ENCODE data around the gene HYDIN. TPM values are rescaled to one million over a fixed set of nuclear protein-coding genes. Genes with fewer than 3 reads are reported as not detected.
A peak's percentile ranks its signal among the peaks of the same experiment; 100 is the strongest.
"Not testable (repeated sequence)": the region's sequence is repeated elsewhere in the genome, so short reads cannot be mapped to it uniquely, and the experiment has no call there.

Gene HYDIN
- total RNA-seq, 1 experiment from 2014 or later: not detected

GRCh38 chr16:71009440-71010223, 220.9 kb downstream of the HYDIN start:
- H2AFZ ChIP-seq (ENCODE audit: low read depth, low read length, poor library complexity, severe bottlenecking); ATAC-seq; H3K4me1 ChIP-seq (ENCODE audit: control insufficient read depth in 1 of 2, insufficient read depth in 2 of 2, low read length in 2 of 2); H3K27ac ChIP-seq (ENCODE audit: low read depth, low read length); CTCF ChIA-PET; POLR2A ChIA-PET; BruUV-seq (replicated peaks); H4K20me1 ChIP-seq (ENCODE audit: insufficient read depth); RAD21 ChIA-PET (ENCODE audit: low non-redundant PET in 1 of 2, low total read pairs in 2 of 2, uncharacterized antibody in 2 of 2, unreplicated experiment in 2 of 2); H3K36me3 ChIP-seq (ENCODE audit: control insufficient read depth in 1 of 2, insufficient read depth in 2 of 2, low read length in 2 of 2); H3K9ac ChIP-seq (ENCODE audit: low read length); intact Hi-C loops (cut with micrococcal nuclease); H3K27me3 ChIP-seq (ENCODE audit: insufficient read depth, low read length); H3K4me2 ChIP-seq (ENCODE audit: low read length); H3K9me3 ChIP-seq (ENCODE audit: control insufficient read depth in 1 of 2, insufficient read depth in 1 of 2, low read depth in 1 of 2, low read length in 2 of 2); H3K9me2 ChIP-seq (ENCODE audit: insufficient read depth); DNase-seq (ENCODE audit: low read depth, low spot score); H3K4me3 ChIP-seq (replicated peaks in 1 of 2; ENCODE audit: low read depth in 1 of 2, low read length in 2 of 2); H3K79me2 ChIP-seq (ENCODE audit: insufficient read depth, low read length): not testable (repeated sequence)

GRCh38 chr16:71006516-71006915, 224.0 kb downstream of the HYDIN start:
- H4K20me1 ChIP-seq (ENCODE audit: insufficient read depth); RAD21 ChIA-PET (ENCODE audit: low non-redundant PET in 1 of 2, low total read pairs in 2 of 2, uncharacterized antibody in 2 of 2, unreplicated experiment in 2 of 2); BruUV-seq (replicated peaks); intact Hi-C loops (cut with micrococcal nuclease); H3K4me2 ChIP-seq (ENCODE audit: low read length); H3K79me2 ChIP-seq (ENCODE audit: insufficient read depth, low read length); H3K4me3 ChIP-seq (replicated peaks in 1 of 2; ENCODE audit: low read depth in 1 of 2, low read length in 2 of 2); H3K4me1 ChIP-seq (ENCODE audit: control insufficient read depth in 1 of 2, insufficient read depth in 2 of 2, low read length in 2 of 2); H3K9me3 ChIP-seq (ENCODE audit: control insufficient read depth in 1 of 2, insufficient read depth in 1 of 2, low read depth in 1 of 2, low read length in 2 of 2); DNase-seq (ENCODE audit: low read depth, low spot score); H3K36me3 ChIP-seq (ENCODE audit: control insufficient read depth in 1 of 2, insufficient read depth in 2 of 2, low read length in 2 of 2); H2AFZ ChIP-seq (ENCODE audit: low read depth, low read length, poor library complexity, severe bottlenecking); H3K27ac ChIP-seq (ENCODE audit: low read depth, low read length); H3K9ac ChIP-seq (ENCODE audit: low read length); H3K27me3 ChIP-seq (ENCODE audit: insufficient read depth, low read length); CTCF ChIA-PET; H3K9me2 ChIP-seq (ENCODE audit: insufficient read depth); POLR2A ChIA-PET: not testable (repeated sequence)
- ATAC-seq: peak; percentile 97

- H3K9ac ChIP-seq (ENCODE audit: low read length); H3K4me3 ChIP-seq (replicated peaks in 1 of 2; ENCODE audit: low read depth in 1 of 2, low read length in 2 of 2); BruUV-seq (replicated peaks); H3K4me2 ChIP-seq (ENCODE audit: low read length); H2AFZ ChIP-seq (ENCODE audit: low read depth, low read length, poor library complexity, severe bottlenecking); H3K9me3 ChIP-seq (ENCODE audit: control insufficient read depth in 1 of 2, insufficient read depth in 1 of 2, low read depth in 1 of 2, low read length in 2 of 2); POLR2A ChIA-PET; intact Hi-C loops (cut with micrococcal nuclease); CTCF ChIA-PET; RAD21 ChIA-PET (ENCODE audit: low non-redundant PET in 1 of 2, low total read pairs in 2 of 2, uncharacterized antibody in 2 of 2, unreplicated experiment in 2 of 2); H3K9me2 ChIP-seq (ENCODE audit: insufficient read depth); H4K20me1 ChIP-seq (ENCODE audit: insufficient read depth); H3K27me3 ChIP-seq (ENCODE audit: insufficient read depth, low read length); H3K79me2 ChIP-seq (ENCODE audit: insufficient read depth, low read length); H3K36me3 ChIP-seq (ENCODE audit: control insufficient read depth in 1 of 2, insufficient read depth in 2 of 2, low read length in 2 of 2); H3K27ac ChIP-seq (ENCODE audit: low read depth, low read length); H3K4me1 ChIP-seq (ENCODE audit: control insufficient read depth in 1 of 2, insufficient read depth in 2 of 2, low read length in 2 of 2): not testable (repeated sequence)
- peak; percentile 8 for DNase-seq (ENCODE audit: low read depth, low spot score)
- ATAC-seq: peak; percentile 75
- TF ChIP-seq RAD21 (IDR thresholded peaks at IDR 0.05; ENCODE audit: low read depth) (peak; percentile 40; the same call in 1 of the 2 replicates), CTCF (IDR thresholded peaks at IDR 0.05 in 2 of 3, conservative IDR thresholded peaks at IDR 0.05 in 1 of 3; ENCODE audit: borderline replicate concordance in 1 of 3, insufficient read depth in 1 of 3, low read depth in 2 of 3, low read length in 2 of 3) (0 out of 6 replicates have a peak, but pooled peaks of 1 of the 3 experiments have one; percentile 10)
Measured at GRCh38 chr16:70999735-71000134, 230.8 kb downstream of the HYDIN start.

GRCh38 chr16:70995799-70996198, 234.7 kb downstream of the HYDIN start:
- H3K9ac ChIP-seq (ENCODE audit: low read length); H3K27ac ChIP-seq (ENCODE audit: low read depth, low read length); BruUV-seq (replicated peaks); ATAC-seq; H3K27me3 ChIP-seq (ENCODE audit: insufficient read depth, low read length); H3K9me3 ChIP-seq (ENCODE audit: control insufficient read depth in 1 of 2, insufficient read depth in 1 of 2, low read depth in 1 of 2, low read length in 2 of 2); H2AFZ ChIP-seq (ENCODE audit: low read depth, low read length, poor library complexity, severe bottlenecking); H3K9me2 ChIP-seq (ENCODE audit: insufficient read depth); POLR2A ChIA-PET; DNase-seq (ENCODE audit: low read depth, low spot score); H3K4me3 ChIP-seq (replicated peaks in 1 of 2; ENCODE audit: low read depth in 1 of 2, low read length in 2 of 2); H4K20me1 ChIP-seq (ENCODE audit: insufficient read depth); H3K79me2 ChIP-seq (ENCODE audit: insufficient read depth, low read length); H3K4me2 ChIP-seq (ENCODE audit: low read length); intact Hi-C loops (cut with micrococcal nuclease); H3K36me3 ChIP-seq (ENCODE audit: control insufficient read depth in 1 of 2, insufficient read depth in 2 of 2, low read length in 2 of 2); CTCF ChIA-PET; RAD21 ChIA-PET (ENCODE audit: low non-redundant PET in 1 of 2, low total read pairs in 2 of 2, uncharacterized antibody in 2 of 2, unreplicated experiment in 2 of 2); H3K4me1 ChIP-seq (ENCODE audit: control insufficient read depth in 1 of 2, insufficient read depth in 2 of 2, low read length in 2 of 2): not testable (repeated sequence)
